ENCODE measurements around the gene CIPC. TPM values are rescaled to one million over a fixed set of nuclear protein-coding genes. Genes with fewer than 3 reads are reported as not detected.

CIPC gene
- total and polyA plus RNA-seq, 9 of the 15 experiments (the other 6 are each of a cell fraction or from before 2014, with no cell fraction given): 5.0 to 16.9 (median 10.7) TPM

DNA sequence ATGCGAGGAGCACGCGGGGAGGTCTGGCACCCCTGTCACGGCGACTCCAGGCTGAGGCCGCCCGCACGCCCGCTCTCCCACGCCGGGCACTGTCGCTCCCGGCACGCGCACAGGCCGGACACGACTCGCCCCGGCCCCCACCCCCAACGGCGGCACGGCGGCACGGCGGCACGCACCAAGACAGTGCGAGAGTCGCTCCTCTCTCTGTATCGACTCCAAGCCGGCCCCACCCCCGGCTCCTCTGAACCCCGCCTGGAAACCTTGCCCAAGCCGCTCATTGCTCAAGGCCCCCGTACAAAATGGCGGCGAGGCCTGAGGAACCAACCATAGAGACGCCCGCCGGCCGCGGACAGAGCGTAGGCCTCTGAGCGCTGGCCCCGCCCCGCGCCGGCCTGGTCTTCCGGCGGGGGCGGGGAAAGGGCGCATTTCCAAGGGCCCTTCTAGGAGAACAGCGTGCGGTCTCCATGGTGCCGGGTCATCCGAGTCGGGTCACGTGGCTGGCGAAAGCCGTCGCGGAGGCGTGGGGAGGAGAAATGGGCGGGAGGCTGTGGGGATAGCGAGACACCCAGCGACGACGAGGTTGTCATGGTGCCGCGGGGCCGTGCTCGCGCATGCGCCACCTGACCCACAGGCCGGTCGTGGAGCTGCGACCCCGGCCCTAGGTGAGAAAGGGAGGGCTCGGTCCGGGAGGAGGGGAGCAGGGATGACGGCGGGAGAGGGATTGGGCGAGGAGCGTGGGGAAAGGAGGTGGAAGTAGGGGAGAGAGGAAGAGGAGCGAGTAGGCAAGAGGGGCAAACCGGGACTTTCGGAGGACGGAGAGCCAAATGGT is at the start of gene CIPC (continued):
- peak; percentile 16; the same call in 1 of the 2 replicates for TF ChIP-seq C11orf30 (IDR thresholded peaks at IDR 0.05; ENCODE audit: low read depth)
- TF ChIP-seq, protein P1, sequence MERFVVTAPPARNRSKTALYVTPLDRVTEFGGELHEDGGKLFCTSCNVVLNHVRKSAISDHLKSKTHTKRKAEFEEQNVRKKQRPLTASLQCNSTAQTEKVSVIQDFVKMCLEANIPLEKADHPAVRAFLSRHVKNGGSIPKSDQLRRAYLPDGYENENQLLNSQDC (CRISPR knock-in tag; IDR thresholded peaks at IDR 0.05): no peak
- TF ChIP-seq, protein P2, sequence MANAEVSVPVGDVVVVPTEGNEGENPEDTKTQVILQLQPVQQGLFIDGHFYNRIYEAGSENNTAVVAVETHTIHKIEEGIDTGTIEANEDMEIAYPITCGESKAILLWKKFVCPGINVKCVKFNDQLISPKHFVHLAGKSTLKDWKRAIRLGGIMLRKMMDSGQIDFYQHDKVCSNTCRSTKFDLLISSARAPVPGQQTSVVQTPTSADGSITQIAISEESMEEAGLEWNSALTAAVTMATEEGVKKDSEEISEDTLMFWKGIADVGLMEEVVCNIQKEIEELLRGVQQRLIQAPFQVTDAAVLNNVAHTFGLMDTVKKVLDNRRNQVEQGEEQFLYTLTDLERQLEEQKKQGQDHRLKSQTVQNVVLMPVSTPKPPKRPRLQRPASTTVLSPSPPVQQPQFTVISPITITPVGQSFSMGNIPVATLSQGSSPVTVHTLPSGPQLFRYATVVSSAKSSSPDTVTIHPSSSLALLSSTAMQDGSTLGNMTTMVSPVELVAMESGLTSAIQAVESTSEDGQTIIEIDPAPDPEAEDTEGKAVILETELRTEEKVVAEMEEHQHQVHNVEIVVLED (CRISPR knock-in tag; IDR thresholded peaks at IDR 0.05): peak; percentile 46
- no peak for TF ChIP-seq RBBP5 (IDR thresholded peaks at IDR 0.05; ENCODE audit: borderline replicate concordance, insufficient read depth, low read length, poor library complexity, severe bottlenecking)
- no peak for TF ChIP-seq MED1 (CRISPR knock-in tag; IDR thresholded peaks at IDR 0.05; ENCODE audit: borderline replicate concordance)
- no peak for TF ChIP-seq RFX5 (IDR thresholded peaks at IDR 0.05; ENCODE audit: low read depth, low read length)
- TF ChIP-seq TCF3 (CRISPR knock-in tag; IDR thresholded peaks at IDR 0.05): no peak
- TF ChIP-seq PRDM10 (IDR thresholded peaks at IDR 0.05; ENCODE audit: partially characterized antibody): no peak
- TF ChIP-seq, protein P3, sequence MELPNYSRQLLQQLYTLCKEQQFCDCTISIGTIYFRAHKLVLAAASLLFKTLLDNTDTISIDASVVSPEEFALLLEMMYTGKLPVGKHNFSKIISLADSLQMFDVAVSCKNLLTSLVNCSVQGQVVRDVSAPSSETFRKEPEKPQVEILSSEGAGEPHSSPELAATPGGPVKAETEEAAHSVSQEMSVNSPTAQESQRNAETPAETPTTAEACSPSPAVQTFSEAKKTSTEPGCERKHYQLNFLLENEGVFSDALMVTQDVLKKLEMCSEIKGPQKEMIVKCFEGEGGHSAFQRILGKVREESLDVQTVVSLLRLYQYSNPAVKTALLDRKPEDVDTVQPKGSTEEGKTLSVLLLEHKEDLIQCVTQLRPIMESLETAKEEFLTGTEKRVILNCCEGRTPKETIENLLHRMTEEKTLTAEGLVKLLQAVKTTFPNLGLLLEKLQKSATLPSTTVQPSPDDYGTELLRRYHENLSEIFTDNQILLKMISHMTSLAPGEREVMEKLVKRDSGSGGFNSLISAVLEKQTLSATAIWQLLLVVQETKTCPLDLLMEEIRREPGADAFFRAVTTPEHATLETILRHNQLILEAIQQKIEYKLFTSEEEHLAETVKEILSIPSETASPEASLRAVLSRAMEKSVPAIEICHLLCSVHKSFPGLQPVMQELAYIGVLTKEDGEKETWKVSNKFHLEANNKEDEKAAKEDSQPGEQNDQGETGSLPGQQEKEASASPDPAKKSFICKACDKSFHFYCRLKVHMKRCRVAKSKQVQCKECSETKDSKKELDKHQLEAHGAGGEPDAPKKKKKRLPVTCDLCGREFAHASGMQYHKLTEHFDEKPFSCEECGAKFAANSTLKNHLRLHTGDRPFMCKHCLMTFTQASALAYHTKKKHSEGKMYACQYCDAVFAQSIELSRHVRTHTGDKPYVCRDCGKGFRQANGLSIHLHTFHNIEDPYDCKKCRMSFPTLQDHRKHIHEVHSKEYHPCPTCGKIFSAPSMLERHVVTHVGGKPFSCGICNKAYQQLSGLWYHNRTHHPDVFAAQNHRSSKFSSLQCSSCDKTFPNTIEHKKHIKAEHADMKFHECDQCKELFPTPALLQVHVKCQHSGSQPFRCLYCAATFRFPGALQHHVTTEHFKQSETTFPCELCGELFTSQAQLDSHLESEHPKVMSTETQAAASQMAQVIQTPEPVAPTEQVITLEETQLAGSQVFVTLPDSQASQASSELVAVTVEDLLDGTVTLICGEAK (IDR thresholded peaks at IDR 0.05): peak; percentile 83
- TF ChIP-seq, protein P3 (CRISPR knock-in tag; IDR thresholded peaks at IDR 0.05): no peak
- no peak for TF ChIP-seq CBX5 (IDR thresholded peaks at IDR 0.05; ENCODE audit: borderline replicate concordance, low read depth)
